ENCODE data around the gene LRRC8C. TPM values are rescaled to one million over a fixed set of nuclear protein-coding genes. Genes with fewer than 3 reads are reported as not detected.

The LRRC8C gene
- total RNA-seq, 1 donor = 2.2 TPM

- Histone ChIP-seq H3K9me3 (ENCODE audit: low read depth, low read length) (no peaks in the 10 kb centered on the region), H2AFZ (ENCODE audit: low read length) (peak overlapping the region; percentile 35), H4K20me1 (ENCODE audit: insufficient read depth, low read length) (no peaks in the 10 kb centered on the region), H3K27ac (ENCODE audit: low read depth, low read length) (no peak overlapping the region), H3K4me1 (ENCODE audit: insufficient read depth, low read length) (peaks cover 9% of the 10 kb centered on the region), H3K36me3 (ENCODE audit: insufficient read depth, low read length) (no peaks in the 10 kb centered on the region), H3K79me2 (ENCODE audit: insufficient read depth, low read length) (peaks cover 11% of the 10 kb centered on the region), H3K27me3 (ENCODE audit: insufficient read depth, low read length) (no peaks in the 10 kb centered on the region), H3K4me2 (ENCODE audit: insufficient read depth, low read length) (no peak overlapping the region), H3K4me3 (ENCODE audit: insufficient read depth, low read length) (no peak overlapping the region)
- no peak for DNase-seq (ENCODE audit: insufficient read length, low spot score, missing footprints)
- TF ChIP-seq, protein P1, sequence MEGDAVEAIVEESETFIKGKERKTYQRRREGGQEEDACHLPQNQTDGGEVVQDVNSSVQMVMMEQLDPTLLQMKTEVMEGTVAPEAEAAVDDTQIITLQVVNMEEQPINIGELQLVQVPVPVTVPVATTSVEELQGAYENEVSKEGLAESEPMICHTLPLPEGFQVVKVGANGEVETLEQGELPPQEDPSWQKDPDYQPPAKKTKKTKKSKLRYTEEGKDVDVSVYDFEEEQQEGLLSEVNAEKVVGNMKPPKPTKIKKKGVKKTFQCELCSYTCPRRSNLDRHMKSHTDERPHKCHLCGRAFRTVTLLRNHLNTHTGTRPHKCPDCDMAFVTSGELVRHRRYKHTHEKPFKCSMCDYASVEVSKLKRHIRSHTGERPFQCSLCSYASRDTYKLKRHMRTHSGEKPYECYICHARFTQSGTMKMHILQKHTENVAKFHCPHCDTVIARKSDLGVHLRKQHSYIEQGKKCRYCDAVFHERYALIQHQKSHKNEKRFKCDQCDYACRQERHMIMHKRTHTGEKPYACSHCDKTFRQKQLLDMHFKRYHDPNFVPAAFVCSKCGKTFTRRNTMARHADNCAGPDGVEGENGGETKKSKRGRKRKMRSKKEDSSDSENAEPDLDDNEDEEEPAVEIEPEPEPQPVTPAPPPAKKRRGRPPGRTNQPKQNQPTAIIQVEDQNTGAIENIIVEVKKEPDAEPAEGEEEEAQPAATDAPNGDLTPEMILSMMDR (IDR thresholded peaks at IDR 0.05; ENCODE audit: extremely low read depth, low read depth, low read length) = no peak
Observed at GRCh38 chr1:89659322-89660081, 26.6 kb downstream of the LRRC8C start.

GRCh38 chr1:89660224-89661061, 27.5 kb downstream of the LRRC8C start:
- TF ChIP-seq, protein P1 (IDR thresholded peaks at IDR 0.05; ENCODE audit: extremely low read depth, low read depth, low read length) = no peak

GRCh38 chr1:89665941-89666340, 33.0 kb downstream of the LRRC8C start:
- Histone ChIP-seq H3K9me3 (ENCODE audit: low read depth, low read length) (no peaks in the 10 kb centered on the region), H3K4me1 (ENCODE audit: insufficient read depth, low read length) (no peaks in the 10 kb centered on the region), H3K79me2 (ENCODE audit: insufficient read depth, low read length) (peaks cover 3% of the 10 kb centered on the region), H3K27me3 (ENCODE audit: insufficient read depth, low read length) (no peaks in the 10 kb centered on the region), H4K20me1 (ENCODE audit: insufficient read depth, low read length) (no peaks in the 10 kb centered on the region), H3K27ac (ENCODE audit: low read depth, low read length) (no peak overlapping the region), H3K36me3 (ENCODE audit: insufficient read depth, low read length) (no peaks in the 10 kb centered on the region), H3K4me2 (ENCODE audit: insufficient read depth, low read length) (no peak overlapping the region), H3K4me3 (ENCODE audit: insufficient read depth, low read length) (no peak overlapping the region), H2AFZ (ENCODE audit: low read length) (no peak overlapping the region)
- no peak for DNase-seq (ENCODE audit: insufficient read length, low spot score, missing footprints)
- TF ChIP-seq, protein P1 (IDR thresholded peaks at IDR 0.05; ENCODE audit: extremely low read depth, low read depth, low read length) = no peak

More at GRCh38 chr1:89660224-89661061, 27.5 kb downstream of the LRRC8C start:
- H3K27ac ChIP-seq (ENCODE audit: low read depth, low read length) = no peak overlapping the region
- H3K9me3 ChIP-seq (ENCODE audit: low read depth, low read length) = no peaks in the 10 kb centered on the region
- peak; percentile 57 for DNase-seq (ENCODE audit: insufficient read length, low spot score, missing footprints)
- peaks cover 9% of the 10 kb centered on the region for H3K4me1 ChIP-seq (ENCODE audit: insufficient read depth, low read length)
- H2AFZ ChIP-seq (ENCODE audit: low read length) = peak overlapping the region; percentile 53
- H3K27me3 ChIP-seq (ENCODE audit: insufficient read depth, low read length) = no peaks in the 10 kb centered on the region
- H3K79me2 ChIP-seq (ENCODE audit: insufficient read depth, low read length) = peaks cover 10% of the 10 kb centered on the region
- no peaks in the 10 kb centered on the region for H3K36me3 ChIP-seq (ENCODE audit: insufficient read depth, low read length)
- no peaks in the 10 kb centered on the region for H4K20me1 ChIP-seq (ENCODE audit: insufficient read depth, low read length)
- H3K4me2 ChIP-seq (ENCODE audit: insufficient read depth, low read length) = no peak overlapping the region
- no peak overlapping the region for H3K4me3 ChIP-seq (ENCODE audit: insufficient read depth, low read length)

GRCh38 chr1:89666640-89667039, 33.7 kb downstream of the LRRC8C start:
- TF ChIP-seq, protein P1 (IDR thresholded peaks at IDR 0.05; ENCODE audit: extremely low read depth, low read depth, low read length) = no peak
- H3K4me2 ChIP-seq (ENCODE audit: insufficient read depth, low read length) = no peak overlapping the region
- peaks cover 3% of the 10 kb centered on the region for H3K79me2 ChIP-seq (ENCODE audit: insufficient read depth, low read length)
- no peaks in the 10 kb centered on the region for H3K4me1 ChIP-seq (ENCODE audit: insufficient read depth, low read length)
- no peak overlapping the region for H2AFZ ChIP-seq (ENCODE audit: low read length)
- no peak overlapping the region for H3K27ac ChIP-seq (ENCODE audit: low read depth, low read length)
- H3K36me3 ChIP-seq (ENCODE audit: insufficient read depth, low read length) = no peaks in the 10 kb centered on the region
- H3K27me3 ChIP-seq (ENCODE audit: insufficient read depth, low read length) = no peaks in the 10 kb centered on the region
- H4K20me1 ChIP-seq (ENCODE audit: insufficient read depth, low read length) = no peaks in the 10 kb centered on the region
- no peak for DNase-seq (ENCODE audit: insufficient read length, low spot score, missing footprints)
- H3K9me3 ChIP-seq (ENCODE audit: low read depth, low read length) = no peaks in the 10 kb centered on the region
- H3K4me3 ChIP-seq (ENCODE audit: insufficient read depth, low read length) = no peak overlapping the region

All from osteoblast (primary cell).